ENCODE results near the gene SLC38A1.
"Not testable (repeated sequence)": the region's sequence is repeated elsewhere in the genome, so short reads cannot be mapped to it uniquely, and the experiment has no call there.

Gene SLC38A1

DNA sequence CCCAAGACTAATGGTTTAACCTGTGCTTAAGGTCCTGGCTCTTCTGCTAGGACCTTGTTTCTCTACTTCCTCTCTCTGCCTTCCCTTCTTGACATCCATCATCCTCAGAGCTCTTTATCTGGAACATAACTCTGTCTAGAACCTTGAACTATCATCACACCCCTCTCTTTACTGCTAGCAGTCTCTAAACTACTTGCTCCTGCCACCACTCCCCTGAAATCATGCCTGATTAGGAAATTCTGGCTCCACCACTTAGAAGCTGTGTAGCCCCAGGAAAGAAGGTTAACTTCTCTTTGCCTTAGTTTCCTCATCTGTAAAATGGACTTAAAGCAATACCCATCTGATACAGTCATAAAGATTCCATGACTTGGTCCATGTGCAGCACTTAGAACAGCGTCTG lies 9.1 kb downstream of the SLC38A1 start:
- DNase-seq (ENCODE audit: low spot score), result no peak
- TF ChIP-seq, protein P1, sequence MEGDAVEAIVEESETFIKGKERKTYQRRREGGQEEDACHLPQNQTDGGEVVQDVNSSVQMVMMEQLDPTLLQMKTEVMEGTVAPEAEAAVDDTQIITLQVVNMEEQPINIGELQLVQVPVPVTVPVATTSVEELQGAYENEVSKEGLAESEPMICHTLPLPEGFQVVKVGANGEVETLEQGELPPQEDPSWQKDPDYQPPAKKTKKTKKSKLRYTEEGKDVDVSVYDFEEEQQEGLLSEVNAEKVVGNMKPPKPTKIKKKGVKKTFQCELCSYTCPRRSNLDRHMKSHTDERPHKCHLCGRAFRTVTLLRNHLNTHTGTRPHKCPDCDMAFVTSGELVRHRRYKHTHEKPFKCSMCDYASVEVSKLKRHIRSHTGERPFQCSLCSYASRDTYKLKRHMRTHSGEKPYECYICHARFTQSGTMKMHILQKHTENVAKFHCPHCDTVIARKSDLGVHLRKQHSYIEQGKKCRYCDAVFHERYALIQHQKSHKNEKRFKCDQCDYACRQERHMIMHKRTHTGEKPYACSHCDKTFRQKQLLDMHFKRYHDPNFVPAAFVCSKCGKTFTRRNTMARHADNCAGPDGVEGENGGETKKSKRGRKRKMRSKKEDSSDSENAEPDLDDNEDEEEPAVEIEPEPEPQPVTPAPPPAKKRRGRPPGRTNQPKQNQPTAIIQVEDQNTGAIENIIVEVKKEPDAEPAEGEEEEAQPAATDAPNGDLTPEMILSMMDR (IDR thresholded peaks at IDR 0.05), result no peak
- Histone ChIP-seq H3K4me3 (no peak overlapping the region), H3K27ac (peak overlapping the region in 1 of 2 donors; percentile 53)

DNA sequence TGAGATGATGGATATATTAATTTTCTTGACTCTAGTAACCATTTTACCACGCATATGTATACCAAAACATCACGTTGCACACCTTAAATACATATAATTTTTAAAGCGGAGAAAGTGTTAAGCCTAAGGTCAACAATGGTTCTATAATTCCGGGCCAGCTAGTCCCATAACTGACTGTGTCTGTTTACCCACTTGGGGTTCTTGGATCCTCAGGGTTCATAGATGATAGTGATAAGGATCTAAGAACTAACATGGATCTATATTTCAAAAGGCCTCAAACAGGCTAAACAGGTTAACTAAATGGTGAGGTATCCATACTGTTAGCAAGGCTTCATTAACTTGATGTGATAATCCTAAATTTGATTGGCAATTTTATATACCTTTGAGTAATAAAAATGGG lies 9.8 kb downstream of the SLC38A1 start:
- DNase-seq (ENCODE audit: low spot score), result no peak

DNA sequence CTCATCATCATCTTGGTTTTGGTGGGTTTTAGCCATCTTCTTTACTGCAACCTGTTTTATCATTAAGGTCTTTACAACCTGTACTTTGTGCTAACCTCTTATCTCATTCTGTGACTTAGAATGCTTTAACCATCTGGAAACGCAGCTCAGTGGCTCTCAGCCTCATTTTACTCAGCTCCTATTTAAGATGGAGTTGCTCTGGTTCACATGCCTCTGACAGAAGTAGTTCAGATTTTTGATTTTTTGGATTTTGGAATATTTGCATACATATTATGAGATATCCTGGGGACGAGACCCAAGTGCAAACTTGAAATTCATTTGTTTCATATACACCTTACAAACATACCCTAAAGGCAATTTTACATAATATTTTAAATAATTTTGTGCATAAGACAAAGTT lies 10.7 kb downstream of the SLC38A1 start:
- TF ChIP-seq, protein P1 (IDR thresholded peaks at IDR 0.05), result no peak
- Histone ChIP-seq H3K27ac (no peak overlapping the region), H3K4me3 (no peak overlapping the region)
- no peak for DNase-seq (ENCODE audit: low spot score)

More for the DNA sequence above, 9.8 kb downstream of the SLC38A1 start:
- H3K27ac ChIP-seq, result no peak overlapping the region
- TF ChIP-seq, protein P1 (IDR thresholded peaks at IDR 0.05), result no peak
- H3K4me3 ChIP-seq, result no peak overlapping the region

DNA sequence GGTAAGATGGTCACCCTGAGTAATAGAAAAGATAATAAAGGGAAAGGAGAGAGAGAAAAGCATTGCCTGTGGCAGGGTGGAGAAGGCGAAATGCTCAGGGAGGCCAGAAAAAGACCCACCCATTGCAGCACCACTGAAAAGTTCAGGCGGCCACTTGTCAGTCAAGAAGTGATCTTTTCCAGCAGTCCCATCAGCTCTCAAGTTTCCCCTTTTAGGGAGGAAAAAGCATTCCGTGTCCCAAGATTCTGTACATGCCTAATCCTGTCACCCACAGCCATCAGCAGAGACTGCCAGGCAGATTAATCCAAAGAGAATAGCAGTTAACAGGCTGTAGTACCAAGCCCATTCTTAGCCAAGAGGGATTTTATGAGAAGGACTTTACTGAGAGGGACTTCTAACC lies 11.9 kb downstream of the SLC38A1 start:
- DNase-seq (ENCODE audit: low spot score), result no peak
- TF ChIP-seq, protein P1 (IDR thresholded peaks at IDR 0.05), result no peak
- no peak overlapping the region for H3K27ac ChIP-seq
- H3K4me3 ChIP-seq, result no peak overlapping the region

DNA sequence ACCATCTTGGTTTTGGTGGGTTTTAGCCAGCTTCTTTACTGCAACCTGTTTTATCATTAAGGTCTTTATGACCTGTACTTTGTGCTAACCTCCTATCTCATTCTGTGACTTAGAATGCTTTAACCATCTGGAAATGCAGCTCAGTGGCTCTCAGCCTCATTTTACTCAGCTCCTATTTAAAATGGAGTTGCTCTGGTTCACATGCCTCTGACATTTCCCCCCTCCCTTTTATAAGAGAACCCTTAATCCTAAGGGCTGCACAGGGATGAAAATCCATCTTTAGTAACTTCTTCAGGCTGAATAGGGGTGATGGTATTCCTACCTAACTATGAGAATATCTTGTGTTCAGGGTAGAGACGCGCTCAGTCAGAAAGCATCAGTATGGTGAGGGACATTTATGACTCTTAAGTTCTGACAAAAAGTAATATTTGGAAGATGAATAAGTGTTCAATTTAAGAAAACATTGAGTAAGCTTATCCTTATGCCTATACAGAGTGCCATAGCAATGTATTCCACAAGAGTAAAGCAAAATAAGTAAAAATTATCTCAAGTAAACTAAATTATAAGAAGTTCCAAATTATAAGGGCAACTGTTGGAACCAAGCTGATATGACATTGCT lies 15.2 kb downstream of the SLC38A1 start:
- no peak for DNase-seq (ENCODE audit: low spot score)
- H3K4me3 ChIP-seq, result no peak overlapping the region
- TF ChIP-seq, protein P1 (IDR thresholded peaks at IDR 0.05), result no peak
- no peak overlapping the region for H3K27ac ChIP-seq

DNA sequence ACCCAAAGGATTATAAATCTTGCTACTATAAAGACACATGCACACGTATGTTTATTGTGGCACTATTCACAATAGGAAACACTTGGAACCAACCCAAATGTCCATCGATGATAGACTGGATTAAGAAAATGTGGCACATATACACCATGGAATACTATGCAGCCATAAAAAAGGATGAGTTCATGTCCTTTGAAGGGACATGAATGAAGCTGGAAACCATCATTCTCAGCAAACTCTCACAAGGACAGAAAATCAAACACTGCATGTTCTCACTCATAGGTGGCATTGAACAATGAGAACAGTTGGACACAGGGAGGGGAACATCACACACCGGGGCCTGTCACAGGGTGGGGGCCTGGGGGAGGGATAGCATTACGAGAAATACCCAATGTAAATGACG lies 16.8 kb downstream of the SLC38A1 start:
- not testable (repeated sequence) for H3K27ac ChIP-seq; DNase-seq (ENCODE audit: low spot score); H3K4me3 ChIP-seq

DNA sequence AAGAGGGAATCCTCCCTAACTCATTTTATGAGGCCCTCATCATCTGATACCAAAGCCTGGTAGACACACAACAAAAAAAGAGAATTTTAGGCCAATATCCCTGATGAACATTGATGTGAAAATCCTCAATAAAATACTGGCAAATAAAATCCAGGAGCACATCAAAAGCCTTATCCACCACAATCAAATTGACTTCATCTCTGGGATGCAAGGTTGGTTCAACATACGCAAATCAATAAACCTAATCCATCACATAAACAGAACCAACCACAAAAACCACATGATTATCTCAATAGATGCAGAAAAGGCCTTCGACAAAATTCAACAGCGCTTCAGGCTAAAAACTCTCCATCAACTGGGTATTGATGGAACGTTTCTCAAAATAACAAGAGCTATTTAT lies 18.9 kb downstream of the SLC38A1 start:
- DNase-seq (ENCODE audit: low spot score); H3K4me3 ChIP-seq; H3K27ac ChIP-seq: not testable (repeated sequence)

DNA sequence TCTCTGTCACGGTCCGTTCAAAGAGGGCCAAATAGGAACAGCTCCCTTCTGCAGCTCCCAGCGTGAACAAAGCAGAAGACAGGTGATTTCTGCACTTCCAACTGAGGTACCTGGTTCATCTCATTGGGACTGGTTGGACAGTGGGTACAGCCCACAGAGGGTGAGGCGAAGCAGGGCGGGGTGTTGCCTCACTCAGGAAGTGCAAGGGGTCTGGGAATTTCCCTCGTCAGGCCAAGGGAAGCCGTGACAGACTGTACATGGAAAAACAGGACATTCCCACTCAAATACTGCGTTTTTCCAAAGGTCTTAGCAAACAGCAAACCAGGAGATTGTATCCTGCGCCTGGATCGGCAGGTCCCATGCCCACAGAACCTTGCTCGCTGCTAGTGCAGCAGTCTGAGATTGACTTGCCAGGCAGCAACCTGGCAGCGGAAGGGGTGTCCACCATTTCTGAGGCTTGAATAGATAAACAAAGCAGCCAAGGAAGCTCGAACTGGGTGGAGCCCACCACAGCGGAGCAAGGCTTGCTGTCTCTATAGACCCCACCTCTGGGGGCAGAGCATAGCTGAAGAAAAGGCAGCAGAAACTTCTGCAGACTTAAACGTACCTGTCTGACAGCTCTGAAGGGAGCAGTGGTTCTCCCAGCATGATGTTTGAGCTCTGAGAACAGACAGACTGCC lies 22.7 kb downstream of the SLC38A1 start:
- no peak for DNase-seq (ENCODE audit: low spot score)
- TF ChIP-seq, protein P1 (IDR thresholded peaks at IDR 0.05), result no peak
- H3K27ac ChIP-seq, result no peak overlapping the region

More for the DNA sequence above, 22.7 kb downstream of the SLC38A1 start:
- H3K4me3 ChIP-seq, result no peak overlapping the region

Data from coronary artery (tissue), 2 donors.